ENCODE data around the gene SLC26A9. TPM values are rescaled to one million over a fixed set of nuclear protein-coding genes. Genes with fewer than 3 reads are reported as not detected.

SLC26A9 gene
- total RNA-seq, 1 experiment from 2014 or later: not detected

GRCh38 chr1:205950826-205951549, 7.7 kb upstream of the SLC26A9 start:
- no TSS peak for BruUV-seq (replicated peaks)
- Histone ChIP-seq H3K9ac (ENCODE audit: low read length) (no peak overlapping the region), H3K27ac (ENCODE audit: low read length) (no peak overlapping the region), H3K4me3 (ENCODE audit: low read length) (no peak overlapping the region), H3K36me3 (ENCODE audit: low read depth, low read length) (no peaks in the 10 kb centered on the region), H3K27me3 (ENCODE audit: low read length) (peaks cover 40% of the 10 kb centered on the region), H4K20me1 (ENCODE audit: low read length) (no peaks in the 10 kb centered on the region), H3K4me1 (ENCODE audit: insufficient read depth, low read length) (peaks cover 17% of the 10 kb centered on the region), H3K4me2 (ENCODE audit: low read length) (no peak overlapping the region), H3F3A (ENCODE audit: low read length, unreplicated experiment) (no peaks in the 10 kb centered on the region), H3K79me2 (ENCODE audit: low read length) (no peaks in the 10 kb centered on the region), H2AFZ (ENCODE audit: low read length) (no peak overlapping the region), H3K9me2 (replicated peaks; ENCODE audit: low read length) (no peaks in the 10 kb centered on the region), H3K9me3 (ENCODE audit: low read length) (no peaks in the 10 kb centered on the region)
- DNase-seq: peak; percentile 61
- no peak for TF ChIP-seq CTCF (conservative IDR thresholded peaks at IDR 0.05; ENCODE audit: low read depth, low read length)
- TF ChIP-seq EZH2phosphoT487 (IDR thresholded peaks at IDR 0.05; ENCODE audit: borderline replicate concordance, low read length): no peak
- TF ChIP-seq EZH2 (IDR thresholded peaks at IDR 0.05; ENCODE audit: low read length, unreplicated experiment): no peak
- ChIA-PET CTCF (interaction anchor here (0.6 to 0.8 kb wide), 2 partner anchors 26 kb away, joined by 3 read pairs; no protein-coding TSS in a partner anchor), POLR2A (ENCODE audit: unreplicated experiment) (no interaction called here)
- peak; percentile 18; the same call in 1 of the 2 replicates for ATAC-seq
- intact Hi-C loops (cut with micrococcal nuclease): no loop called here

GRCh38 chr1:205950280-205950679, 7.0 kb upstream of the SLC26A9 start:
- H3K9me3 ChIP-seq (ENCODE audit: low read length): no peaks in the 10 kb centered on the region
- H2AFZ ChIP-seq (ENCODE audit: low read length): no peak overlapping the region
- H3K27ac ChIP-seq (ENCODE audit: low read length): no peak overlapping the region
- no peaks in the 10 kb centered on the region for H3K36me3 ChIP-seq (ENCODE audit: low read depth, low read length)
- H3K4me2 ChIP-seq (ENCODE audit: low read length): no peak overlapping the region
- intact Hi-C loops (cut with micrococcal nuclease): no loop called here
- H4K20me1 ChIP-seq (ENCODE audit: low read length): no peaks in the 10 kb centered on the region
- ATAC-seq (no peak), DNase-seq (peak; percentile 43)
- no TSS peak for BruUV-seq (replicated peaks)
- peaks cover 17% of the 10 kb centered on the region for H3K4me1 ChIP-seq (ENCODE audit: insufficient read depth, low read length)
- H3F3A ChIP-seq (ENCODE audit: low read length, unreplicated experiment): no peaks in the 10 kb centered on the region
- CTCF ChIA-PET: interaction anchor here (0.8 kb wide), 1 partner anchor 27 kb away, joined by 3 read pairs; no protein-coding TSS in a partner anchor
- POLR2A ChIA-PET (ENCODE audit: unreplicated experiment): interaction anchor here (0.6 kb wide), 1 partner anchor 21 kb away, joined by 3 read pairs; no protein-coding TSS in a partner anchor
- H3K79me2 ChIP-seq (ENCODE audit: low read length): no peaks in the 10 kb centered on the region
- TF ChIP-seq CTCF (conservative IDR thresholded peaks at IDR 0.05; ENCODE audit: low read depth, low read length): no peak
- H3K4me3 ChIP-seq (ENCODE audit: low read length): no peak overlapping the region
- peaks cover 41% of the 10 kb centered on the region for H3K27me3 ChIP-seq (ENCODE audit: low read length)
- H3K9ac ChIP-seq (ENCODE audit: low read length): no peak overlapping the region
- H3K9me2 ChIP-seq (replicated peaks; ENCODE audit: low read length): no peaks in the 10 kb centered on the region

GRCh38 chr1:205949753-205950152, 6.5 kb upstream of the SLC26A9 start:
- Histone ChIP-seq H3F3A (ENCODE audit: low read length, unreplicated experiment) (no peaks in the 10 kb centered on the region), H3K9me3 (ENCODE audit: low read length) (no peaks in the 10 kb centered on the region), H3K79me2 (ENCODE audit: low read length) (no peaks in the 10 kb centered on the region), H3K4me2 (ENCODE audit: low read length) (no peak overlapping the region), H3K4me1 (ENCODE audit: insufficient read depth, low read length) (peaks cover 17% of the 10 kb centered on the region), H2AFZ (ENCODE audit: low read length) (no peak overlapping the region), H4K20me1 (ENCODE audit: low read length) (no peaks in the 10 kb centered on the region), H3K9ac (ENCODE audit: low read length) (no peak overlapping the region), H3K4me3 (ENCODE audit: low read length) (no peak overlapping the region), H3K27me3 (ENCODE audit: low read length) (peaks cover 41% of the 10 kb centered on the region), H3K27ac (ENCODE audit: low read length) (no peak overlapping the region), H3K36me3 (ENCODE audit: low read depth, low read length) (no peaks in the 10 kb centered on the region), H3K9me2 (replicated peaks; ENCODE audit: low read length) (no peaks in the 10 kb centered on the region)
- ChIA-PET POLR2A (ENCODE audit: unreplicated experiment) (interaction anchor here (0.6 kb wide), 1 partner anchor 22 kb away, joined by 3 read pairs; no protein-coding TSS in a partner anchor), CTCF (interaction anchor here (0.8 kb wide), 1 partner anchor 27 kb away, joined by 3 read pairs; no protein-coding TSS in a partner anchor)
- no TSS peak for BruUV-seq (replicated peaks)
- ATAC-seq: no peak
- intact Hi-C loops (cut with micrococcal nuclease): no loop called here
- TF ChIP-seq EZH2phosphoT487 (IDR thresholded peaks at IDR 0.05; ENCODE audit: borderline replicate concordance, low read length): no peak
- no peak for TF ChIP-seq CTCF (conservative IDR thresholded peaks at IDR 0.05; ENCODE audit: low read depth, low read length)
- no peak for TF ChIP-seq EZH2 (IDR thresholded peaks at IDR 0.05; ENCODE audit: low read length, unreplicated experiment)
- DNase-seq: no peak
